Right atrium auricular region (tissue), 2 donors: ENCODE data around the gene ART5. TPM values are rescaled to one million over a fixed set of nuclear protein-coding genes. Genes with fewer than 3 reads are reported as not detected.
A peak's percentile ranks its signal among the peaks of the same experiment; 100 is the strongest.

ENCODE experiments used
- DNase-seq: peaks from one replicate; pipeline ENCODE4 v3.0.0-alpha.2; 2019; ENCODE audit warnings: low spot score
- H3K27ac ChIP-seq, 2 donors: fragments of 200-600 bp; sonication (generic); 1 replicate in 1 of 2; 2 replicates in 1 of 2; pipeline ENCODE4 v1.5.1; 2016 to 2019
- H3K27me3 ChIP-seq, 2 donors: fragments of 200-600 bp; sonication (generic); one replicate each; pipeline versions ENCODE4 v1.5.1 to v1.6.0; 2017 to 2019
- H3K36me3 ChIP-seq: fragments of 200-600 bp; sonication (generic); one replicate; pipeline ENCODE4 v1.5.1; 2016
- H3K4me1 ChIP-seq, 2 donors: fragments of 200-600 bp; sonication (generic); one replicate each; pipeline versions ENCODE4 v1.5.1 to v1.6.0; 2017 to 2019
- H3K4me3 ChIP-seq, 2 donors: fragments of 200-600 bp; sonication (generic); 1 replicate in 1 of 2; 2 replicates in 1 of 2; pipeline ENCODE4 v1.5.1; 2017 to 2019; ENCODE audit warnings: mild to moderate bottlenecking in 1 of 2, moderate library complexity in 1 of 2
- H3K9me3 ChIP-seq, 2 donors: fragments of 200-600 bp; sonication (generic); one replicate each; pipeline ENCODE4 v1.5.1; 2019
- CTCF ChIP-seq, 2 donors: fragments of 200-600 bp; sonication (generic); IDR thresholded peaks; one replicate each; pipeline ENCODE4 v1.5.1; 2019; ENCODE audit warnings: antibody characterized with exemption in 2 of 2
- total RNA-seq, 2 donors: library from RNA; depleted of rRNA; stranded (reverse); fragments of >200 nt; gene quantifications; one replicate each; pipeline ENCODE4 v1.1.0, GENCODE V29; 2016

Gene ART5
- total RNA-seq, 2 donors from 2014 or later: 0.86 to 1.1 TPM

- no peak for TF ChIP-seq CTCF (IDR thresholded peaks at IDR 0.05)
- Histone ChIP-seq H3K4me1 (peaks cover 0 to 6% of the 10 kb centered on the region in 2 donors), H3K36me3 (no peaks in the 10 kb centered on the region), H3K27ac (no peak overlapping the region), H3K27me3 (no peaks in the 10 kb centered on the region), H3K9me3 (no peaks in the 10 kb centered on the region), H3K4me3 (no peak overlapping the region)
- no peak for DNase-seq
Measured at GRCh38 chr11:3611976-3612678, 29.7 kb downstream of the ART5 start.

- Histone ChIP-seq H3K4me1 (peaks cover 0 to 6% of the 10 kb centered on the region in 2 donors), H3K36me3 (no peaks in the 10 kb centered on the region), H3K27ac (no peak overlapping the region), H3K27me3 (no peaks in the 10 kb centered on the region), H3K9me3 (no peaks in the 10 kb centered on the region), H3K4me3 (no peak overlapping the region)
- DNase-seq: no peak
- no peak for TF ChIP-seq CTCF (IDR thresholded peaks at IDR 0.05)
Measured at GRCh38 chr11:3610846-3611245, 30.9 kb downstream of the ART5 start.

GRCh38 chr11:3609416-3610265, 32.2 kb downstream of the ART5 start:
- peaks cover 0 to 10% of the 10 kb centered on the region in 2 donors for H3K4me1 ChIP-seq
- DNase-seq: no peak
- no peaks in the 10 kb centered on the region for H3K27me3 ChIP-seq
- H3K27ac ChIP-seq: no peak overlapping the region
- peak; percentile 84 to 87 for TF ChIP-seq CTCF (IDR thresholded peaks at IDR 0.05)
- no peaks in the 10 kb centered on the region for H3K36me3 ChIP-seq
- H3K9me3 ChIP-seq: no peaks in the 10 kb centered on the region
- H3K4me3 ChIP-seq: no peak overlapping the region

- no peaks in the 10 kb centered on the region for H3K27me3 ChIP-seq
- no peaks in the 10 kb centered on the region for H3K9me3 ChIP-seq
- no peaks in the 10 kb centered on the region for H3K36me3 ChIP-seq
- DNase-seq: no peak
- peaks cover 0 to 4% of the 10 kb centered on the region in 2 donors for H3K4me1 ChIP-seq
- peak overlapping the region in 1 of 2 donors; percentile 46 for H3K27ac ChIP-seq
- H3K4me3 ChIP-seq: no peak overlapping the region
- TF ChIP-seq CTCF (IDR thresholded peaks at IDR 0.05): no peak
Measured at GRCh38 chr11:3605771-3606203, 36.0 kb downstream of the ART5 start.

- no peaks in the 10 kb centered on the region for H3K36me3 ChIP-seq
- H3K4me1 ChIP-seq: peaks cover 0 to 4% of the 10 kb centered on the region in 2 donors
- no peak for DNase-seq
- peak overlapping the region in 1 of 2 donors; percentile 42 for H3K27ac ChIP-seq
- no peaks in the 10 kb centered on the region for H3K9me3 ChIP-seq
- H3K27me3 ChIP-seq: no peaks in the 10 kb centered on the region
- no peak overlapping the region for H3K4me3 ChIP-seq
- no peak for TF ChIP-seq CTCF (IDR thresholded peaks at IDR 0.05)
Measured at GRCh38 chr11:3605283-3605662, 36.5 kb downstream of the ART5 start.
